Neural progenitor cell (in vitro differentiated cells): Measurements from ENCODE around the gene UBE2B.

Source experiments
- EZH2phosphoT487 ChIP-seq: fragments of 200-600 bp; sonication (generic); IDR thresholded peaks from 2 replicates; pipeline ENCODE4 v1.6.1; 2017; ENCODE audit warnings: antibody characterized with exemption
- TF ChIP-seq, protein P1 (sequence below): fragments of 200-600 bp; sonication (generic); IDR thresholded peaks from 2 replicates; pipeline ENCODE4 v1.5.1; 2017; ENCODE audit warnings: antibody characterized with exemption, mild to moderate bottlenecking

DNA sequence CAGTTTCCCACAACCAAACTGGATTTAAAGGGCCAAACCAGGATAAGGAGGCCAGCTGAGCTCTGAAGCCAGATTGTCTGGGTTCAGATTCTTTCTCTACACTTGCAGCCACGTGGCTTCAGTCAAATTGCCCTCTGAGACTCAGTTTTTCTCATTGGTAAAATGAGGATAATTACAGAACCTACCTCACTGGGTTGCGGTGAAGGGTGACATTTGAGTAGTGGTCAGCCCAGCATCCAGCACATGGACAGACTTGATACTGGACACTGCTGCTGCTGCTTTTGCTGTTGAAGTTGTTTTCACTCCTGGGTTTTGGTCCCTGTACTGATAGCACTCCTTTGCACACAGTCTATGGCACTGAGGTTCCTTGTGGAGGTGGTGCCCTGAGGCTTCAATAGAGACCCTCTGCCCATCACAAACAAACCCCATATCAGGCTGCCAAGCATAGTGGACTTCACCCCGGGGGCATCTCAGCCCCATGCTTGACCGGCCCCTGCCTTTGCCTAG lies 66.0 kb downstream of the UBE2B start:
- TF ChIP-seq, protein P1, sequence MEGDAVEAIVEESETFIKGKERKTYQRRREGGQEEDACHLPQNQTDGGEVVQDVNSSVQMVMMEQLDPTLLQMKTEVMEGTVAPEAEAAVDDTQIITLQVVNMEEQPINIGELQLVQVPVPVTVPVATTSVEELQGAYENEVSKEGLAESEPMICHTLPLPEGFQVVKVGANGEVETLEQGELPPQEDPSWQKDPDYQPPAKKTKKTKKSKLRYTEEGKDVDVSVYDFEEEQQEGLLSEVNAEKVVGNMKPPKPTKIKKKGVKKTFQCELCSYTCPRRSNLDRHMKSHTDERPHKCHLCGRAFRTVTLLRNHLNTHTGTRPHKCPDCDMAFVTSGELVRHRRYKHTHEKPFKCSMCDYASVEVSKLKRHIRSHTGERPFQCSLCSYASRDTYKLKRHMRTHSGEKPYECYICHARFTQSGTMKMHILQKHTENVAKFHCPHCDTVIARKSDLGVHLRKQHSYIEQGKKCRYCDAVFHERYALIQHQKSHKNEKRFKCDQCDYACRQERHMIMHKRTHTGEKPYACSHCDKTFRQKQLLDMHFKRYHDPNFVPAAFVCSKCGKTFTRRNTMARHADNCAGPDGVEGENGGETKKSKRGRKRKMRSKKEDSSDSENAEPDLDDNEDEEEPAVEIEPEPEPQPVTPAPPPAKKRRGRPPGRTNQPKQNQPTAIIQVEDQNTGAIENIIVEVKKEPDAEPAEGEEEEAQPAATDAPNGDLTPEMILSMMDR = no peak
- no peak for TF ChIP-seq EZH2phosphoT487
